Measurements from ENCODE around the gene PCGF3.

DNA sequence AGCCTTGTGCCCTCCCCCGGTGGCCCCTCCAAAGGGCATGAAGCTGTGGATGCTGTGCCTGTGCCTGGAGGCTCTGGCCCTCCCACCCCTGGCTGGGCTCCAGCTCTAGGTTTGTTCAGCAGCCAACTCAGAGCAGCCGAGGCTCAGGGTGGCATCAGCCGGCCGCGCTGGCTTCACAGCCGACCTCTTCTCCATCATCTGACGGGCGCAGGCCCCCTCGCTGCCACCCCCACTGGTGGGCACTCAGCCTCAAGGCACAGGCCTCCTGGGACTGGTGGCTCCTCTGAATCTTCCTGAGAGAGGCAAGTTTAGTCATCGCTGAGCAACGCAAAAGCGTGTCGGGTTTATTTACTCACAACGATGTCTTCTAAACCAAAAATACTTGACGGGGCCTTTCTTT lies 46.0 kb downstream of the PCGF3 start:
- TF ChIP-seq, protein P1, sequence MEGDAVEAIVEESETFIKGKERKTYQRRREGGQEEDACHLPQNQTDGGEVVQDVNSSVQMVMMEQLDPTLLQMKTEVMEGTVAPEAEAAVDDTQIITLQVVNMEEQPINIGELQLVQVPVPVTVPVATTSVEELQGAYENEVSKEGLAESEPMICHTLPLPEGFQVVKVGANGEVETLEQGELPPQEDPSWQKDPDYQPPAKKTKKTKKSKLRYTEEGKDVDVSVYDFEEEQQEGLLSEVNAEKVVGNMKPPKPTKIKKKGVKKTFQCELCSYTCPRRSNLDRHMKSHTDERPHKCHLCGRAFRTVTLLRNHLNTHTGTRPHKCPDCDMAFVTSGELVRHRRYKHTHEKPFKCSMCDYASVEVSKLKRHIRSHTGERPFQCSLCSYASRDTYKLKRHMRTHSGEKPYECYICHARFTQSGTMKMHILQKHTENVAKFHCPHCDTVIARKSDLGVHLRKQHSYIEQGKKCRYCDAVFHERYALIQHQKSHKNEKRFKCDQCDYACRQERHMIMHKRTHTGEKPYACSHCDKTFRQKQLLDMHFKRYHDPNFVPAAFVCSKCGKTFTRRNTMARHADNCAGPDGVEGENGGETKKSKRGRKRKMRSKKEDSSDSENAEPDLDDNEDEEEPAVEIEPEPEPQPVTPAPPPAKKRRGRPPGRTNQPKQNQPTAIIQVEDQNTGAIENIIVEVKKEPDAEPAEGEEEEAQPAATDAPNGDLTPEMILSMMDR (IDR thresholded peaks at IDR 0.05; ENCODE audit: low read depth, low read length) = no peak
- no peak for TF ChIP-seq EZH2phosphoT487 (IDR thresholded peaks at IDR 0.05; ENCODE audit: low read depth)

Data from OCI-LY3 (cell line).